Kidney (tissue), 14 donors: ENCODE measurements around the gene PTPRM. TPM values are rescaled to one million over a fixed set of nuclear protein-coding genes. Genes with fewer than 3 reads are reported as not detected.

ENCODE experiments used
- DNase-seq, 5 donors: peaks; one replicate each; pipeline ENCODE4 v3.0.0-alpha.2; 2013 to 2020
- FAIRE-seq: peaks from 2 replicates; lab custom pipeline; 2012; peaks lifted over from hg19 to GRCh38; lab: Jason Lieb, UNC
- H3K27ac ChIP-seq, 2 donors: one replicate each; pipeline ENCODE4 v1.7.0; 2013; ENCODE audit warnings: low read depth in 2 of 2, low read length in 2 of 2, inconsistent platforms in 1 of 2
- H3K27me3 ChIP-seq: one replicate; pipeline ENCODE4 v1.7.1; 2013; ENCODE audit warnings: low read length, inconsistent platforms; ENCODE audit not compliant: control insufficient read depth, insufficient read depth
- H3K36me3 ChIP-seq, 3 donors: one replicate each; pipeline versions ENCODE4 v1.7.0 to v1.7.1; 2013; ENCODE audit warnings: low read length in 3 of 3, control low read depth in 1 of 3, inconsistent platforms in 1 of 3; ENCODE audit not compliant: insufficient read depth in 3 of 3, control insufficient read depth in 2 of 3
- H3K4me1 ChIP-seq, 3 donors: one replicate each; pipeline versions ENCODE4 v1.7.0 to v1.7.1; 2013; ENCODE audit warnings: low read length in 3 of 3, inconsistent platforms in 1 of 3, low read depth in 1 of 3; ENCODE audit not compliant: control insufficient read depth in 2 of 3, insufficient read depth in 2 of 3
- H3K4me3 ChIP-seq, 3 donors: one replicate each; pipeline versions ENCODE4 v1.7.0 to v1.8.1; 2013; ENCODE audit warnings: low read length in 3 of 3, control low read depth in 1 of 3, inconsistent platforms in 1 of 3
- H3K9ac ChIP-seq, 3 donors: one replicate each; pipeline versions ENCODE4 v1.7.0 to v1.7.1; 2013; ENCODE audit warnings: low read length in 3 of 3, control low read depth in 1 of 3, inconsistent platforms in 1 of 3
- H3K9me3 ChIP-seq, 3 donors: one replicate each; pipeline versions ENCODE4 v1.7.0 to v1.7.1; 2013; ENCODE audit warnings: low read length in 3 of 3, control low read depth in 1 of 3, inconsistent platforms in 1 of 3; ENCODE audit not compliant: control insufficient read depth in 2 of 3, insufficient read depth in 1 of 3
- intact Hi-C: fragments of 100-400 bp; cut with DNase I; formaldehyde crosslinking; loops from one replicate; pipeline ENCODE4 v1.11.1; 2022
- polyA plus RNA-seq: library from polyadenylated mRNA; stranded (reverse); fragments of 350-450 nt; fragmentation: Illumina TruSeq; extraction: RNeasy Lipid Tissue Mini Kit (QIAGEN cat#74804); gene quantifications from one replicate; pipeline ENCODE4 v1.2.3, GENCODE V29; 2014; ENCODE audit warnings: low read depth, low replicate concordance; ENCODE audit not compliant: insufficient read depth
- total RNA-seq: library from RNA; stranded (reverse); fragmentation: NEBNext Ultra II Directional; extraction: Animal tissue kit (Norgen Biotek cat#: 25700); gene quantifications from one replicate; pipeline ENCODE4 v1.2.1, GENCODE V29; 2021
- TF ChIP-seq, protein P1 (sequence below): IDR thresholded peaks from 3 replicates; pipeline ENCODE4 v1.5.1; 2012; ENCODE audit warnings: mild to moderate bottlenecking, moderate library complexity, borderline replicate concordance; ENCODE audit not compliant: insufficient read depth; ENCODE audit errors: extremely low read depth
- donor health status: control.
- donor health status: control.
- donor health status: control.
- donor health status: control.
- donor health status: control.
- donor health status: DM: yes; HTN: yes; CAD: no.
- donor health status: Normal renal cell carcinoma (clear cell type).

PTPRM gene
- total and polyA plus RNA-seq, 2 donors from 2014 or later, result 52.4 to 98.9 TPM

DNA sequence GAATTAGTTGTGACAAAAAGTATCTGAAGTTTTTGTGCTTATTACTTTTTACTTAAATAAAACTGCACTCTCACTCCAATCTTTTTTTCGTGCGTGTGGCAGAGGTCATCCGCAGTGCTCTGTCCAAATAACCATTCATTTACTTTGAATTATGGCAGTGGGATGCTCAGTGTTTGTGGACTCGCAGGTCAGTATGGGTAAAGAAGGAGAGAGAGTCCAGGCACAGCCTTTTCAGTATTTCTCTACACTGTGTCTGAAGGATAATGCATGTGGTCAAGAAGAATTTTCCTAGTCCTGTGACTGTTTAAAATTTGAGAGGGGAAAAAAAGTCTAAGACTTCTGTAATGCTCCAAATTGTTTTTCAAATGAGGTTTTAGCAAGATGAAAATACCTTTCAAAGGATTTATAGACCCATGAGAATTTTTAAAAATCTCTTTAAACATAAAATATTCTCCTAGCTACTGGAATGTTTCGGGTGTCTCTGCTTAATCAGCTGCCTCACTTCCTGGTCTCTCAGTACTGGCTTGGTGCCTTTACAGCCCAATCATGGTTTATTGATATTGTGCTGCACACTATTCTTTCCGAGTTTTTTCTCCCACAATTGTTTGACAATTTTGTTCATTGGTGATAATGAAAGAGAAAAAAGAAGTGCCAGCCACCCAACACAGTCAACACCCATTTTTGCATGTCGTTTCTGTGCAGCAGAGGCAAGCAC, 453.2 kb downstream of the PTPRM start:
- FAIRE-seq, result no peak
- intact Hi-C loops, result no loop called here
- Histone ChIP-seq H3K9ac (no peak overlapping the region), H3K4me1 (no peaks in the 10 kb centered on the region), H3K4me3 (no peak overlapping the region), H3K27ac (no peak overlapping the region), H3K9me3 (no peaks in the 10 kb centered on the region), H3K27me3 (no peaks in the 10 kb centered on the region), H3K36me3 (no peaks in the 10 kb centered on the region)
- TF ChIP-seq, protein P1, sequence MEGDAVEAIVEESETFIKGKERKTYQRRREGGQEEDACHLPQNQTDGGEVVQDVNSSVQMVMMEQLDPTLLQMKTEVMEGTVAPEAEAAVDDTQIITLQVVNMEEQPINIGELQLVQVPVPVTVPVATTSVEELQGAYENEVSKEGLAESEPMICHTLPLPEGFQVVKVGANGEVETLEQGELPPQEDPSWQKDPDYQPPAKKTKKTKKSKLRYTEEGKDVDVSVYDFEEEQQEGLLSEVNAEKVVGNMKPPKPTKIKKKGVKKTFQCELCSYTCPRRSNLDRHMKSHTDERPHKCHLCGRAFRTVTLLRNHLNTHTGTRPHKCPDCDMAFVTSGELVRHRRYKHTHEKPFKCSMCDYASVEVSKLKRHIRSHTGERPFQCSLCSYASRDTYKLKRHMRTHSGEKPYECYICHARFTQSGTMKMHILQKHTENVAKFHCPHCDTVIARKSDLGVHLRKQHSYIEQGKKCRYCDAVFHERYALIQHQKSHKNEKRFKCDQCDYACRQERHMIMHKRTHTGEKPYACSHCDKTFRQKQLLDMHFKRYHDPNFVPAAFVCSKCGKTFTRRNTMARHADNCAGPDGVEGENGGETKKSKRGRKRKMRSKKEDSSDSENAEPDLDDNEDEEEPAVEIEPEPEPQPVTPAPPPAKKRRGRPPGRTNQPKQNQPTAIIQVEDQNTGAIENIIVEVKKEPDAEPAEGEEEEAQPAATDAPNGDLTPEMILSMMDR, result no peak
- DNase-seq, result no peak

DNA sequence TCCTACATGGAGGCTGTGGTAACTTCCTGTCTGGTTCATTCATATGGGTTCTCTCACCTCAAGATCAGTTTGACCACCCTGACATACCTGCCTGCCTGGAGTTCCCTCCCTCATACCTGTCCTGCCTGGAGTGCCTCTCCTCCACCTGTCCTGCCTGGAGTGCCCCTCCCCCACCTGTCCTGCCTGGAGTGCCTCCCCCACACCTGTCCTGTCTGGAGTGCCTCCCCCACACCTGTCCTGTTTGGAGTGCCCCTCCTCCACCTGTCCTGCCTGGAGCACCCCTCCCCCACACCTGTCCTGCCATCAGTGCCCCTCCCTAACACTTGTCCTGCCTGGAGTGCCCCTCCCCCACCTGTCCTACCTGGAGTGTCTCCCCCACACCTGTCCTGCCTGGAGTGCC, 461.9 kb downstream of the PTPRM start:
- Histone ChIP-seq H3K9ac (no peak overlapping the region), H3K4me1 (no peaks in the 10 kb centered on the region), H3K9me3 (no peaks in the 10 kb centered on the region), H3K4me3 (no peak overlapping the region), H3K36me3 (no peaks in the 10 kb centered on the region), H3K27me3 (no peaks in the 10 kb centered on the region), H3K27ac (no peak overlapping the region)
- DNase-seq (peak in 1 of 5 donors; percentile 52), FAIRE-seq (no peak)
- intact Hi-C loops, result no loop called here
- TF ChIP-seq, protein P1, result no peak

DNA sequence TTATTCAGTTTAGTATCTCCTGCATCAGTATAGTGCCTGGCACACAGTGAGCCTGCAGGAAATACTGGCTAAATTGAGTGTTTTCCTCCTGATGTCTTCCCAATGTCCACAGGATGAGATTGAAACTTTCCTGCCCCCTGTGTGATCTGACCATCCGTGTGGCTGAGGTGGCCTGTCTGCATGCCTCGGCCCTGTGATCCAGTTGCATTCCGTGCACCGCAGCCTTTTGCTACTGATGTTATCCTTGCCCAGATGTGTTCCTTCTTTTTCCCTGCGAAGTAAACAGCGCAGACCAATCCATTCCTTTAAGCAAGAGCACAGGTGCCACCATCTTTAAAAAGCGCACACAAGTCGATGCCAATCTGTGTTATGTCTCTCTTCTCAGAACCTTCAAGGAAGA, 462.6 kb downstream of the PTPRM start:
- DNase-seq (no peak), FAIRE-seq (no peak)
- TF ChIP-seq, protein P1, result no peak
- no peak overlapping the region for H3K27ac ChIP-seq
- no peak overlapping the region for H3K9ac ChIP-seq
- no peak overlapping the region for H3K4me3 ChIP-seq
- H3K36me3 ChIP-seq, result no peaks in the 10 kb centered on the region
- no peaks in the 10 kb centered on the region for H3K4me1 ChIP-seq
- intact Hi-C loops, result no loop called here
- no peaks in the 10 kb centered on the region for H3K9me3 ChIP-seq
- H3K27me3 ChIP-seq, result no peaks in the 10 kb centered on the region
